ENCODE data around the gene CD34. TPM values are rescaled to one million over a fixed set of nuclear protein-coding genes. Genes with fewer than 3 reads are reported as not detected.

Gene CD34
- total RNA-seq, 1 donor from 2014 or later = 277 TPM

DNA sequence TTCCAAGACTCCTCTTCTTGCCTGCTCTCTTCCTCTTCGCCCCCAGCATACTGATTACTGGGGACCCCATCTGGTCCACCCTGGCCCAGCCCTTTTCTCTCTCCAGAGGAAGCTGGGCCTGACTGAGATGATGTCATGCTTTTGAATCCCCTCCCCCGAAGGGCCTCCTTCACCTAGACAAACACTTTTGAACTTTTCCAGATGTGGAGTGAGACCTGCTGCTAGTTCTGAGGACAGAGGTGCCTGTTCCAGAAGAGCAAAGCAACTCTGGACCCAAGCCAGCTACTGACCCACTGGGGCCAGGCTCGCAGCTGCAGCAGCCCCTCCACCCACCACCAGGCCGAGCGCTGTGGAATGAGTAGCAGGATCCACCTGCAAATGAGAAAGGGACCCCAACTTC lies 8.4 kb downstream of the CD34 start:
- no peaks in the 10 kb centered on the region for H3K9me3 Mint-ChIP-seq (ENCODE audit: unreplicated experiment)
- H3K27me3 Mint-ChIP-seq (ENCODE audit: unreplicated experiment) = peaks cover 1% of the 10 kb centered on the region
- DNase-seq (ENCODE audit: low spot score) = no peak
- H3K27ac Mint-ChIP-seq (ENCODE audit: unreplicated experiment) = no peak overlapping the region
- H3K4me3 Mint-ChIP-seq (ENCODE audit: unreplicated experiment) = no peak overlapping the region
- peaks cover 21% of the 10 kb centered on the region for H3K36me3 Mint-ChIP-seq (ENCODE audit: low read depth, unreplicated experiment)
- TF ChIP-seq, protein P1, sequence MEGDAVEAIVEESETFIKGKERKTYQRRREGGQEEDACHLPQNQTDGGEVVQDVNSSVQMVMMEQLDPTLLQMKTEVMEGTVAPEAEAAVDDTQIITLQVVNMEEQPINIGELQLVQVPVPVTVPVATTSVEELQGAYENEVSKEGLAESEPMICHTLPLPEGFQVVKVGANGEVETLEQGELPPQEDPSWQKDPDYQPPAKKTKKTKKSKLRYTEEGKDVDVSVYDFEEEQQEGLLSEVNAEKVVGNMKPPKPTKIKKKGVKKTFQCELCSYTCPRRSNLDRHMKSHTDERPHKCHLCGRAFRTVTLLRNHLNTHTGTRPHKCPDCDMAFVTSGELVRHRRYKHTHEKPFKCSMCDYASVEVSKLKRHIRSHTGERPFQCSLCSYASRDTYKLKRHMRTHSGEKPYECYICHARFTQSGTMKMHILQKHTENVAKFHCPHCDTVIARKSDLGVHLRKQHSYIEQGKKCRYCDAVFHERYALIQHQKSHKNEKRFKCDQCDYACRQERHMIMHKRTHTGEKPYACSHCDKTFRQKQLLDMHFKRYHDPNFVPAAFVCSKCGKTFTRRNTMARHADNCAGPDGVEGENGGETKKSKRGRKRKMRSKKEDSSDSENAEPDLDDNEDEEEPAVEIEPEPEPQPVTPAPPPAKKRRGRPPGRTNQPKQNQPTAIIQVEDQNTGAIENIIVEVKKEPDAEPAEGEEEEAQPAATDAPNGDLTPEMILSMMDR (IDR thresholded peaks at IDR 0.05; ENCODE audit: unreplicated experiment) = no peak
- peaks cover 54% of the 10 kb centered on the region for H3K4me1 Mint-ChIP-seq (ENCODE audit: unreplicated experiment)

DNA sequence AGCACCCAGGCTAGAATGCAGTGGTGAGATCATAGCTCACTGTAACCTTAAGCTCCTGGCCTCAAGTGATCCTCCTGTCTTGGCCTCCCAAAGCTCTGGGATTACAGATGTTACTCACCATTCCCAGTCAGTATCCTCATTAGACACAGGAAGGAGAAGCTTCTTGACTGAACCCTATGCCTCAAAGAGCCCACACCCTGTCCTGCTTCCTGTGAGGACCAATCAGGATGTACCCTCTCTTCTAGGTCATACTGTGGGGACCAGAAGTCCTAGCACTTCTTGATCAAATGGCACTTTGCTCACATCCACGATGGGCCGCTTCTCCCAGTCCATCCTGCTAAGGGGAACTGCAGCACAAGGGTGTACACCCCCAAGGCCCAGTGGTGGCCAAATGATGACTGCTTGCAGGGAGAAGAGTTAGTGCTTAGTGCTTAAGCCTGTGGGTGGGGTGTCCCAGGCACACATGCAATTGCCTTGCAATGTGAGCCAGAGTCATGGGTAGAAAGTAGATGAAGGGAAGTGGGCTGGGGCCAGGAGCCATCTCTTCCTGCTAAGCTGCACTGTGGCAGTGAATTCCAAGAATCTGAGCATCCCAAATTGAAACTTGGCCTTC lies 9.8 kb downstream of the CD34 start:
- Mint-ChIP-seq H3K9me3 (ENCODE audit: unreplicated experiment) (no peaks in the 10 kb centered on the region), H3K4me3 (ENCODE audit: unreplicated experiment) (peak overlapping the region; percentile 39), H3K27me3 (ENCODE audit: unreplicated experiment) (peaks cover 1% of the 10 kb centered on the region), H3K36me3 (ENCODE audit: low read depth, unreplicated experiment) (peaks cover 21% of the 10 kb centered on the region), H3K27ac (ENCODE audit: unreplicated experiment) (no peak overlapping the region), H3K4me1 (ENCODE audit: unreplicated experiment) (peaks cover 46% of the 10 kb centered on the region)
- DNase-seq (ENCODE audit: low spot score) = no peak
- TF ChIP-seq, protein P1 (IDR thresholded peaks at IDR 0.05; ENCODE audit: unreplicated experiment) = no peak

DNA sequence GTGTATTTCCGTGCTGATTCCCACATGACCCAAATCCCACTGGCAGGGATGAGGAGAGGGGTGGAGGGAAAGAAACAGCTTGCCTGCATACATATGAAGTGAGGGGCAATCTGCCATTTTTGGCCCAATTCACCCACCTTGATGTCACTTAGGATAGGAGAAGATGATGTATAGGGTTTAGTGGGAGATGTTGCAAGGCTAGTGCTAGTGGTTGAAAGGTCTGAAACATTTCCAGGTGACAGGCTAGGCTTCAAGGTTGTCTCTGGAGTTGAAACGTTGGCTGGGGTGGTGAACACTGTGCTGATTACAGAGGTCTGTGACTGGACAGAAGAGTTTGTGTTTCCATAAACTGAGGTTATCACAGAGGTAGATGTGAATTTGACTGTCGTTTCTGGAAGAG lies 12.1 kb downstream of the CD34 start:
- Mint-ChIP-seq H3K4me1 (ENCODE audit: unreplicated experiment) (peaks cover 28% of the 10 kb centered on the region), H3K27ac (ENCODE audit: unreplicated experiment) (no peak overlapping the region), H3K27me3 (ENCODE audit: unreplicated experiment) (peaks cover 1% of the 10 kb centered on the region), H3K9me3 (ENCODE audit: unreplicated experiment) (no peaks in the 10 kb centered on the region), H3K36me3 (ENCODE audit: low read depth, unreplicated experiment) (peaks cover 44% of the 10 kb centered on the region), H3K4me3 (ENCODE audit: unreplicated experiment) (peak overlapping the region; percentile 68)
- TF ChIP-seq, protein P1 (IDR thresholded peaks at IDR 0.05; ENCODE audit: unreplicated experiment) = no peak
- DNase-seq (ENCODE audit: low spot score) = no peak

DNA sequence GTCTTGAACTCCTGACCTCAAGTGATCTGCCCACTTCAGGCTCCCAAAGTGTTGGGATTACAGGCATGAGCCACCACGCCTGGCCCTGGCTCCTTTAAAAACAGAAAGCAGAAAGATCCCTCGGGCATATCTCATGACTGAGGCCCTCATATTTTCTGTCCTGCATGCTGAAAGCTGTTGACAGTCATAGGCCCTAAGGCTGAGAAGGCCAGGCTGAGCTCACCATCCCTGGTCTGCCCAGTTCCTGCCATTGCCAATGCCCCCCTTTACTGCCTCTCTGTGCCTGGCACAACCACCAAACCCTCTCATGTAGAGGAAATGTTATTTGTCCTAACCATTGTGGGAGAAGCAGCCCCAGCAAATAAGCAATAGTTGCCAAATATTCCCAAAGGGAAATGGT lies 12.7 kb downstream of the CD34 start:
- H3K4me1 Mint-ChIP-seq (ENCODE audit: unreplicated experiment) = peaks cover 28% of the 10 kb centered on the region
- no peaks in the 10 kb centered on the region for H3K27me3 Mint-ChIP-seq (ENCODE audit: unreplicated experiment)
- H3K4me3 Mint-ChIP-seq (ENCODE audit: unreplicated experiment) = no peak overlapping the region
- DNase-seq (ENCODE audit: low spot score) = no peak
- TF ChIP-seq, protein P1 (IDR thresholded peaks at IDR 0.05; ENCODE audit: unreplicated experiment) = no peak
- no peak overlapping the region for H3K27ac Mint-ChIP-seq (ENCODE audit: unreplicated experiment)
- no peaks in the 10 kb centered on the region for H3K9me3 Mint-ChIP-seq (ENCODE audit: unreplicated experiment)
- H3K36me3 Mint-ChIP-seq (ENCODE audit: low read depth, unreplicated experiment) = peaks cover 47% of the 10 kb centered on the region

DNA sequence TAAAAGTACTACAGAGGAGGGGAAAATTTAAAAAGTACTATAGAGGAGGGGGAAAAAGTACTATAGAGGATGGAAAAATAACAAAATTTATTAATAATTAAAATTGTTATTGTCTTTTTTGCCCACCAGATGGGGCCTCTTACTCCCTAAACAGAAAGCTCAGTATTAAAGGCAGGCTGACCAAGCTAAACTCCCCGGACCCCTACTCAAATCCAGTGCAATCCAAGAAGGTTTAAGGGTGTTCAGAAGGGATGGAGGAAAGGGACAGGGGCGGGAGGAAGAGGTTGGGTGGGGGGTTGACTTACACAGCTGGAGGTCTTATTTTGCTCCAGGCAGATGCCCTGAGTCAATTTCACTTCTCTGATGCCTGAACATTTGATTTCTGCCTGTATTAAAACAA lies 13.7 kb downstream of the CD34 start:
- no peak overlapping the region for H3K4me3 Mint-ChIP-seq (ENCODE audit: unreplicated experiment)
- no peak for DNase-seq (ENCODE audit: low spot score)
- H3K36me3 Mint-ChIP-seq (ENCODE audit: low read depth, unreplicated experiment) = peaks cover 49% of the 10 kb centered on the region
- no peak overlapping the region for H3K27ac Mint-ChIP-seq (ENCODE audit: unreplicated experiment)
- peaks cover 25% of the 10 kb centered on the region for H3K4me1 Mint-ChIP-seq (ENCODE audit: unreplicated experiment)
- no peaks in the 10 kb centered on the region for H3K27me3 Mint-ChIP-seq (ENCODE audit: unreplicated experiment)
- H3K9me3 Mint-ChIP-seq (ENCODE audit: unreplicated experiment) = no peaks in the 10 kb centered on the region
- TF ChIP-seq, protein P1 (IDR thresholded peaks at IDR 0.05; ENCODE audit: unreplicated experiment) = no peak
